H1 (cell line): Measurements from ENCODE around the gene CNFN. TPM values are rescaled to one million over a fixed set of nuclear protein-coding genes. Genes with fewer than 3 reads are reported as not detected.

ENCODE experiments used
- ATF3 ChIP-seq: IDR thresholded peaks from 2 replicates; pipeline ENCODE4 v1.6.1; 2011; ENCODE audit warnings: low read depth, mild to moderate bottlenecking, low read length; ENCODE audit not compliant: insufficient read depth
- CREB1 ChIP-seq: IDR thresholded peaks from 2 replicates; pipeline ENCODE4 v1.6.1; 2012; ENCODE audit warnings: inconsistent platforms
- CTCF ChIP-seq, 3 experiments: IDR thresholded peaks; 1 replicate in 2 of 3; 2 replicates in 1 of 3; pipeline versions ENCODE4 v1.5.1 to v1.6.1; 2011; ENCODE audit warnings: low read length in 3 of 3, mild to moderate bottlenecking in 3 of 3, inconsistent platforms in 2 of 3, low read depth in 1 of 3, moderate library complexity in 1 of 3; ENCODE audit not compliant: insufficient read depth in 1 of 3; ENCODE audit errors: control extremely low read depth in 1 of 3
- JUND ChIP-seq: IDR thresholded peaks from 2 replicates; pipeline ENCODE4 v1.6.1; 2011; ENCODE audit warnings: mild to moderate bottlenecking, improper control_type of control experiment, low read length
- RAD21 ChIP-seq, 2 experiments: IDR thresholded peaks in 1 of 2; conservative IDR thresholded peaks in 1 of 2; 2 replicates each; pipeline ENCODE4 v1.6.1; 2011; ENCODE audit warnings: low read depth in 2 of 2, low read length in 2 of 2, improper control_type of control experiment in 1 of 2, inconsistent platforms in 1 of 2, mild to moderate bottlenecking in 1 of 2, moderate library complexity in 1 of 2
- TBP ChIP-seq: IDR thresholded peaks from 2 replicates; pipeline ENCODE4 v1.6.1; 2011; ENCODE audit warnings: low read depth, low read length, improper control_type of control experiment
- polyA plus RNA-seq, 7 experiments: library from polyadenylated mRNA; depleted of rRNA in 3 of 7; stranded (reverse) in 5 of 7; unstranded in 2 of 7; fragments of >200 nt in 5 of 7; fragments of 200-250 nt in 2 of 7; gene quantifications; 1 replicate in 5 of 7; 2 replicates in 1 of 7; 4 replicates in 1 of 7; pipeline versions ENCODE4 v1.2.1 to v1.2.3, GENCODE V29; 2011 to 2013; ENCODE audit warnings: missing spikeins in 2 of 7, mixed read lengths in 2 of 7
- total RNA-seq: library from RNA; stranded (reverse); fragmentation: NEBNext Ultra II Directional; extraction: Animal tissue kit (Norgen Biotek cat#: 25700); gene quantifications from 2 replicates; pipeline ENCODE4 v1.2.1, GENCODE V29; 2021

The CNFN gene
- total and polyA plus RNA-seq, 2 of the 8 experiments (the other 6 are each of a cell fraction or from before 2014, with no cell fraction given), result 8.9 to 31.5 TPM

- TF ChIP-seq ATF3 (peak; percentile 17; the same call in 1 of the 2 replicates), TBP (no peak), CTCF (IDR thresholded peaks at IDR 0.05; ENCODE audit: control extremely low read depth in 1 of 3, insufficient read depth in 1 of 3, low read depth in 1 of 3, low read length in 3 of 3) (peak; percentile 90 to 99 (median 90)), RAD21 (IDR thresholded peaks at IDR 0.05 in 1 of 2, conservative IDR thresholded peaks at IDR 0.05 in 1 of 2; ENCODE audit: low read depth in 2 of 2, low read length in 2 of 2) (peak; percentile 44 to 52; a peak in 3 of 4 replicates), CREB1 (0 out of 2 replicates have a peak, but pooled peaks have one; percentile 30), JUND (0 out of 2 replicates have a peak, but pooled peaks have one; percentile 30)
These were observed 30.0 kb upstream of the CNFN start (continued) for GRCh38 chr19:42420055-42420544.
